OCI-LY7 (cell line): Measurements from ENCODE around the gene SPACA4. TPM values are rescaled to one million over a fixed set of nuclear protein-coding genes. Genes with fewer than 3 reads are reported as not detected.
"Not testable (repeated sequence)": the region's sequence is repeated elsewhere in the genome, so short reads cannot be mapped to it uniquely, and the experiment has no call there.

Experiments
- BruUV-seq: library from RNA; stranded (reverse); fragments of 400-500 nt; replicated peaks from 2 replicates; lab custom pipeline; 2021; lab: Mats Ljungman, UMichigan
- CTCF ChIA-PET: fragments of 300-600 bp; sonication (Branson Sonifier 250); formaldehyde crosslinking; loops from one replicate; lab custom pipeline; 2022; ENCODE audit warnings: antibody characterized with exemption; ENCODE audit not compliant: unreplicated experiment; lab: Charles Lee
- POLR2A ChIA-PET: fragments of 300-600 bp; sonication (Branson Sonifier 250); formaldehyde crosslinking; loops from one replicate; lab custom pipeline; 2022; ENCODE audit warnings: antibody characterized with exemption; lab: Charles Lee
- DNase-seq: peaks from one replicate; pipeline ENCODE4 v3.0.0-alpha.2; 2015; ENCODE audit warnings: low spot score
- H2AFZ ChIP-seq: fragments of 200-600 bp; sonication (generic), shearing (Covaris generic); 2 replicates; pipeline ENCODE4 v1.6.1; 2014; ENCODE audit warnings: mild to moderate bottlenecking, antibody characterized with exemption, low read length, moderate library complexity
- H3K27ac ChIP-seq: fragments of 200-600 bp; sonication (generic); 2 replicates; pipeline ENCODE4 v1.5.1; 2014; ENCODE audit warnings: mixed run types, low read depth, mild to moderate bottlenecking, moderate library complexity, low read length, inconsistent platforms; ENCODE audit not compliant: poor library complexity, severe bottlenecking
- H3K36me3 ChIP-seq: fragments of 200-600 bp; sonication (generic); 2 replicates; pipeline ENCODE4 v1.6.1; 2014; ENCODE audit warnings: mild to moderate bottlenecking, antibody characterized with exemption, low read length, moderate library complexity, mixed read lengths; ENCODE audit not compliant: insufficient read depth
- H3K4me1 ChIP-seq: fragments of 200-600 bp; sonication (generic); 2 replicates; pipeline ENCODE4 v1.5.1; 2014; ENCODE audit warnings: mild to moderate bottlenecking, low read length; ENCODE audit not compliant: insufficient read depth, poor library complexity, severe bottlenecking
- H3K4me2 ChIP-seq: fragments of 200-600 bp; sonication (generic); 2 replicates; pipeline ENCODE4 v1.6.1; 2014; ENCODE audit warnings: mild to moderate bottlenecking, low read length
- H3K4me3 ChIP-seq: fragments of 200-600 bp; sonication (generic); 2 replicates; pipeline ENCODE4 v1.5.1; 2014; ENCODE audit warnings: mild to moderate bottlenecking, low read depth, low read length; ENCODE audit not compliant: poor library complexity, severe bottlenecking
- H3K79me2 ChIP-seq: fragments of 200-600 bp; sonication (generic); 2 replicates; pipeline ENCODE4 v1.6.1; 2016; ENCODE audit warnings: low read depth, mild to moderate bottlenecking, low read length, moderate library complexity, mixed read lengths; ENCODE audit not compliant: insufficient read depth
- H3K9me2 ChIP-seq: fragments of 200-600 bp; sonication (generic); 2 replicates; pipeline ENCODE4 v1.6.1; 2016; ENCODE audit warnings: mild to moderate bottlenecking, low read length, mixed read lengths; ENCODE audit not compliant: insufficient read depth
- H3K9me3 ChIP-seq: fragments of 200-600 bp; sonication (generic); 2 replicates; pipeline ENCODE4 v1.6.1; 2014; ENCODE audit warnings: mild to moderate bottlenecking, mixed run types, low read length, mixed read lengths
- H4K20me1 ChIP-seq: fragments of 200-600 bp; sonication (generic); 2 replicates; pipeline ENCODE4 v1.6.1; 2014; ENCODE audit warnings: mild to moderate bottlenecking, antibody characterized with exemption, low read length, moderate library complexity, mixed read lengths; ENCODE audit not compliant: insufficient read depth
- CTCF ChIP-seq: fragments of 200-600 bp; sonication (generic); conservative IDR thresholded peaks from 2 replicates; pipeline ENCODE4 v1.5.1; 2014; ENCODE audit warnings: mild to moderate bottlenecking, antibody characterized with exemption, low read length, moderate library complexity, mixed read lengths
- EZH2phosphoT487 ChIP-seq: fragments of 200-600 bp; sonication (generic); IDR thresholded peaks from 2 replicates; pipeline ENCODE4 v1.6.1; 2018; ENCODE audit warnings: low read depth, borderline replicate concordance, mild to moderate bottlenecking, mixed run types, antibody characterized with exemption, low read length, moderate library complexity, mixed read lengths
- intact Hi-C: fragments of 100-400 bp; cut with micrococcal nuclease; formaldehyde crosslinking; loops from one replicate; pipeline ENCODE4 v1.10.0; 2022; ENCODE audit not compliant: unreplicated experiment
- total RNA-seq, 2 experiments: library from RNA; depleted of rRNA in 1 of 2; stranded (reverse); fragments of >200 nt in 1 of 2; shearing (Covaris generic) in 1 of 2; gene quantifications; 2 replicates each; pipeline ENCODE4 v1.2.3, GENCODE V29; 2014 to 2022

The SPACA4 gene
- total RNA-seq, 2 experiments from 2014 or later = not detected

- Histone ChIP-seq H3K9me3 (no peaks in the 10 kb centered on the region), H3K4me3 (no peak overlapping the region), H3K9me2 (no peaks in the 10 kb centered on the region), H3K79me2 (no peaks in the 10 kb centered on the region), H3K4me1 (peaks cover 5% of the 10 kb centered on the region), H3K27ac (no peak overlapping the region), H4K20me1 (no peaks in the 10 kb centered on the region), H3K36me3 (no peaks in the 10 kb centered on the region), H2AFZ (no peak overlapping the region), H3K4me2 (no peak overlapping the region)
- BruUV-seq = no TSS peak
- no peak for TF ChIP-seq EZH2phosphoT487
- no peak for TF ChIP-seq CTCF
- intact Hi-C loops = no loop called here
- CTCF ChIA-PET = no interaction called here
- no peak for DNase-seq
- POLR2A ChIA-PET = no interaction called here
These were observed 35.0 kb upstream of the SPACA4 start for GRCh38 chr19:48571378-48572162.

- CTCF ChIA-PET = no interaction called here
- Histone ChIP-seq H4K20me1 (no peaks in the 10 kb centered on the region), H3K4me3 (no peak overlapping the region), H3K79me2 (no peaks in the 10 kb centered on the region), H3K4me1 (peaks cover 5% of the 10 kb centered on the region), H3K9me2 (no peaks in the 10 kb centered on the region), H3K36me3 (no peaks in the 10 kb centered on the region), H3K4me2 (no peak overlapping the region), H3K27ac (no peak overlapping the region), H2AFZ (no peak overlapping the region), H3K9me3 (no peaks in the 10 kb centered on the region)
- intact Hi-C loops = no loop called here
- POLR2A ChIA-PET = interaction anchor here (0.7 kb wide), 1 partner anchor 54 kb away, joined by 4 read pairs; no protein-coding TSS in a partner anchor
- BruUV-seq = no TSS peak
- DNase-seq = no peak
- TF ChIP-seq EZH2phosphoT487 (no peak), CTCF (no peak)
These were observed 33.4 kb upstream of the SPACA4 start for GRCh38 chr19:48573163-48573505.

GRCh38 chr19:48575931-48576622, 30.5 kb upstream of the SPACA4 start:
- Histone ChIP-seq H2AFZ (no peak overlapping the region), H3K79me2 (no peaks in the 10 kb centered on the region), H3K9me2 (no peaks in the 10 kb centered on the region), H4K20me1 (no peaks in the 10 kb centered on the region), H3K36me3 (no peaks in the 10 kb centered on the region), H3K27ac (no peak overlapping the region), H3K9me3 (no peaks in the 10 kb centered on the region), H3K4me2 (no peak overlapping the region), H3K4me1 (peaks cover 5% of the 10 kb centered on the region), H3K4me3 (no peak overlapping the region)
- DNase-seq = no peak
- intact Hi-C loops = no loop called here
- ChIA-PET POLR2A (no interaction called here), CTCF (no interaction called here)
- BruUV-seq = no TSS peak
- no peak for TF ChIP-seq CTCF
- no peak for TF ChIP-seq EZH2phosphoT487

GRCh38 chr19:48577908-48578307, 28.6 kb upstream of the SPACA4 start:
- POLR2A ChIA-PET = interaction anchor here (0.7 kb wide), 1 partner anchor 111 kb away, joined by 3 read pairs; no protein-coding TSS in a partner anchor
- H3K4me2 ChIP-seq, H3K27ac ChIP-seq, H2AFZ ChIP-seq, H3K9me3 ChIP-seq, DNase-seq, CTCF ChIA-PET, H4K20me1 ChIP-seq, BruUV-seq, H3K9me2 ChIP-seq, intact Hi-C loops, H3K36me3 ChIP-seq, H3K4me3 ChIP-seq, H3K4me1 ChIP-seq, H3K79me2 ChIP-seq: not testable (repeated sequence)
